HG03442 (cell line): ENCODE measurements around the gene MRPS26.
"Not testable (repeated sequence)": the region's sequence is repeated elsewhere in the genome, so short reads cannot be mapped to it uniquely, and the experiment has no call there.

Source experiments
- ATAC-seq: cut with Tn5 transposase; IDR thresholded peaks from one replicate; pipeline ENCODE4 v1.9.1; 2021; ENCODE audit warnings: mild to moderate bottlenecking, moderate library complexity; ENCODE audit not compliant: unreplicated experiment

MRPS26 gene

DNA sequence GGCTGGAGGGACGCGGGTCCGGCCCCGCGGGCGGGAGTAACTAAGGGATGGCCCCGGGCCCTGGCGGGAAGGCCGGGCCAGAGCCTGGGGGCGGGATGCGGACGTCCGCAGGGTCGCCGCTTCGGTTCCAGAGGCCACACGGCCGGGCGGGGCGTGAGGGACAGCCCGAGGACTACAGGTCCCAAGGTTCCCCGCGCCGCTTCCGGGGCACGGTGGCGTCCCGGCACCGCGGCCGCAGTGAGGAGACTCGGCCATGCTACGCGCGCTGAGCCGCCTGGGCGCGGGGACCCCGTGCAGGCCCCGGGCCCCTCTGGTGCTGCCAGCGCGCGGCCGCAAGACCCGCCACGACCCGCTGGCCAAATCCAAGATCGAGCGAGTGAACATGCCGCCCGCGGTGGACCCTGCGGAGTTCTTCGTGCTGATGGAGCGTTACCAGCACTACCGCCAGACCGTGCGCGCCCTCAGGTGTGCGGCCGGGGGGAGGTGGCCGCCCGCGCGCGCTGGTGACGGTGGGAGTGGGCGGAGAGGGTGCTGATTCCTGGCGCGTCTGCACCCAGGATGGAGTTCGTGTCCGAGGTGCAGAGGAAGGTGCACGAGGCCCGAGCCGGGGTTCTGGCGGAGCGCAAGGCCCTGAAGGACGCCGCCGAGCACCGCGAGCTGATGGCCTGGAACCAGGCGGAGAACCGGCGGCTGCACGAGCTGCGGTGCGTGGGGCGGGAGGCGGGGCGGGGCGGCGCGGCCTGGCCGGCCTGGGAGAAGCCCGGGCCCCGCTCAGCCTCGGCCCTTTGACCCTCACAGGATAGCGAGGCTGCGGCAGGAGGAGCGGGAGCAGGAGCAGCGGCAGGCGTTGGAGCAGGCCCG, at the start of gene MRPS26:
Gene MRPS26 (plus strand): TSS at position 237 of the 861 bp plus-strand sequence. CDS start 17 bp downstream, at position 254.
- peak; percentile 85 for ATAC-seq

DNA sequence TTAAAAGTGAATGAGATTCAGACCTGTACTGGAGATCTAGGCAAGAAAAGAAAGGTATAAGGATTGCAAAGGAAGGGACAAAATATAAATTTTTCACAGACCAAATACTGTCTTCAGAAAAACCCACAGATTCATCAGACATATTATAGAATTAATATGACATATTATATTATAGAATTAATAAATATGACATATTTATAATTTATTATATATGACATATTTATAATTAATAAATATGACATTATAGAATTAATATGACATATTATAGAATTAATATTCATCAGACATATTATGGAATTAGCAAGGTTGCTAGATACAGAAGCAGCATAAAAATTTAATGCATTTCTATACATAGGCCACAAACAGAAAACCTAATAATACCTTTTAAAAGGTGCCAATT, 47.1 kb upstream of the MRPS26 start:
- no peak for ATAC-seq

DNA sequence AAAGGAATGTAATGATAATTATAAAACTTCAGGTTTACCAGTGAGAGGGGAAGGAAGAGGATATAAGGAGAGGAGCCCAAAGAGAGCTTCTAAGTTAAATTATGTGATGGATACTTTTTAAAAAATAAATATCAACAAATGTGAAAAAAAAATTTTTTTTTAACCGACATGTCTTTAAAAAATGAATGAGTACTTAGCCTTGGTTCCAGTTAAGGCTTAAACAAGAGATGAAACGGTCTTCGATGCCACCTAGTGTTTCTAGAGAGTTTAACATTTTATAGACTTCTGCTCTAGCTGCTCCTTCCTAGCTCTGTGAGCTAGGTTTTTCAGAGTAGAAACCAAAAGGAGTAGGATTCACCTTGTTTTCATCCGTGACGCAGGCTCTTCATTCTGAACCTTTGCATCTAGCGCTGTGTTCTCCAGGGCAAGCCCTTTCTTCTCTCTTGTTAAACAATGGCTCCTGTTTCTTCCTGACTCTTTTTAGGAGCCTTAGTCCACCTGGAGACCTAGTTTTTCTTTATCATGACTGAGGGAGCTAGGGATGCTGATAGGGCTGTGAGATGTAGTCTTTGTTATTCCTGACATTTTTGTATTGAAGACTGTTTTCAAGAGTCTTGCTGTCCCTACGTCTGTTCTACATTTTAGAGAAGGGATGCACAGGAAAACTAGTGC, 44.9 kb upstream of the MRPS26 start:
- no peak for ATAC-seq

DNA sequence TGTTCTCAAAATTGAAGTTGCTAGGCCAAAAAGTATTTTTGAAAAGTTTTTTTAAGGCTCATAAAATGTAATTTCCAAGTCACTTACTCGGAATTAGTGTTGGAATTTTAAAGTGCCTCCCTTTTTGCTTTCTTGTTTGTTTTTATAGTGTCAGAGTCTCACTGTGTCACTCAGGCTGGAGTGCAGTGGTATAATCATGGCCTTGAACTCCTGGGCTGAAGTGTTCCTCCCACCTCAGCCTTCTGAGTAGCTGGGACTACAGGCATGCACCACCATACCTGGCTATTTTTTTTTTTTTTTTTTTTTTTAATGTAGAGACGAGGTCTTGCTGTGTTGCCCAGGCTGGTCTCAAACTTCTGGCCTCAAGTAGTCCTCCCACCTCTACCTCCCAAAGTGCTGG, 42.4 kb upstream of the MRPS26 start:
- no peak for ATAC-seq

DNA sequence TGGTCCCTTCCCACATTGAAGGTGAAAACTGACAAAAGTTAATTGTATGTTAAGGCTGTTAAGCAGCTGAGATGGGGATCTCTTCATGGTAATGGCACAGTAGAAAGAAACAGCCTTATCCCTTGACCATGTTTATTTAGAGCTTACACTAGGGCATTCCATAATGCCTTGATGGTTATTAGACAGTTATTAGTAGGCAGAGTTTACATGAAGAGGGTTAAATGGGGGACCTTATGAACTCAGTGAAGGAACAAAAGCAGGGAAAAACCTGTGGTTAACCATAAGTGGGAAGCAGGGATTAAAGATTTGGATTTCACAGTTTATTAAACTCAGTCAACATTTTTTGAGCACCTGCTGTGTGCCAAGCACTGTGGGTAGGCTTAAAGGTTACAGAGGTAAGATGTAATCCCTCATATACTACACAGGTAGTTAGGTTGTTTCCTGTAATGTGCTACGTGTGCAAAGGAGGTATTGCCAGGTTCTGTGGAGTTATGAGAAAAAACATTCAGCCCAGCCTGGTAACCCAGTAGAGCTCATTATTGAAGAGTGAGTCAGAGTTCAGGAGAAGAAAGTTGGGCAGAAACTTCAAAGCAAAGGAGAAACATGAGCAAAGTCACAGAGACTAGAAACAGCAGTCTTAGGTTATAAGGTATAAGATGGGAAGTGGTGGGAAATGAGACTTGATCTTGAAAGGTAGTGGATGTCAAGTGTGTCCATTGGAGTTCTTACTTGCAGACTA, 34.7 kb upstream of the MRPS26 start:
- ATAC-seq: no peak

DNA sequence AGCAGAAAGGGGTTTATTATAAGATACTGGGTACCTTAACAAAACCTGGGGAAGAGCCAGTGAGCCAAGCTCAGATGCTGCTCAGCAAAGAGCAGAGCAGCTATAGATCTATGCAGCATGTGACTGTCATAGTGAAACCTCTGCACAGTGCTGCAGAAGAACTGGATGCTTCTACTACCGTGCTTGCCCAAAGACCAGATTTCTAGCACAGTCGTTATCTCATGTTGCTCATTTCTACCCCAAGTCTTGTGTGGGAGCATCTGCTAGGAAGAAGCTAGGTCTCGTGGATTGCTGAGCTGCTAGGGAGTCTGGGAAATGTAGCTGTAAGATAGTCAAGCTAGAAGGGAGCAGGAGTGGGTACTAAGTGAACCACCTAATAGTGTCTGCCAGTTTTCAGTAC, 34.1 kb upstream of the MRPS26 start:
- ATAC-seq: no peak

DNA sequence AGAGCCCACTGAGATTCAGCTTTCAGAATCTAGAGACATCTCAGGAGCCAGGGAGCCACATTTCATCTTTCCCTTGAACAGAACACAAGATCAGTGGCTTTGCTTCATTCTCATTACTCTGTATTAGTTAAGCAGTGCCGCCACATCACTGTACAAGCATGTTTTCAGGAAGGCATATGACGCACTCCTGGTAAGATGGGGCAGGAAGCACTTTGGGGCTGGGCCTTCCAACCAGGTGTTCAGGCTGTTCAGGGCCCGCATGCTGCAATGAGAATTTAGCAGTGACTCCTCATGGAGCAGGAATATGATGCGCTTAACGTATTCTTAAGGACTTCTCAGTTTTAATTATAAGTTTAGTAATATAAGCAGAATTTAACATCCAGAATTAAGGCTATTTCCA, 32.1 kb upstream of the MRPS26 start:
- ATAC-seq: no peak

DNA sequence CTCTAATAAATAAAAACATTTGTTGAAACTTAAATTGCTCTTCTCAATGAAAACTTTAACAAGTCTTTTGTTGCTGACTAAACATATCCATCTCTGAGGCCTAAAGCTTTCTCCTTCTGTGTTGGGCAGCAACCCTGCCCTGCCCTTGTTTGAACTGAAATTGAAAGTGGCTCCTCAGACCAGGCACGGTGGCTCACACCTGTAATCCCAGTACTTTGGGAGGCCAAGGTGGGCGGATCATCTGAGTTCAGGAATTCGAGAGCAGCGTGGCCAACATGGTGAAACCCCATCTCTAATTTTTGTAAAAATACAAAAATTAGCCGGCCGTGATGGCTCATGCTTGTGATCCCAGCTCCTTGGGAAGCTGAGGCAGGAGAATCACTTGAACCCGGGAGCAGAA, 31.7 kb upstream of the MRPS26 start:
- ATAC-seq: no peak

DNA sequence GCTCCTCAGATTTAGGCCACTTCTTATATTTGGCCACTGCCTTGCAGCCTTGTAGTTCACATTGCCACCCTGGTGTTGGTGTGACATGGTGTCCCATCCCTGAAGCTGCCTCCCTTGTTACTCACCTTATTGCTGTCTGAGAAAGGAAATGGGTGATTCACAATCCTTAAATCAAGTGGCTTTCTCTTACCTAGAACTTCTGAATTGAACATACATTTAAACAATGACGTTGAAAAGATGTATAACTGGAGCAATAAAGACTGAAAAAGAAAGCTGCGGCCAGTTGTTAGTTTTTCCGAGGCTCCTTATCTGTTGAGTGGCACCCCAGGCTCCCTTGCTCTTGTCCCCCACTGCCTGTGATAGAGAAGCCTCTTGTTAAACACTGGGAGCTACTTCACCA, 31.2 kb upstream of the MRPS26 start:
- no peak for ATAC-seq

DNA sequence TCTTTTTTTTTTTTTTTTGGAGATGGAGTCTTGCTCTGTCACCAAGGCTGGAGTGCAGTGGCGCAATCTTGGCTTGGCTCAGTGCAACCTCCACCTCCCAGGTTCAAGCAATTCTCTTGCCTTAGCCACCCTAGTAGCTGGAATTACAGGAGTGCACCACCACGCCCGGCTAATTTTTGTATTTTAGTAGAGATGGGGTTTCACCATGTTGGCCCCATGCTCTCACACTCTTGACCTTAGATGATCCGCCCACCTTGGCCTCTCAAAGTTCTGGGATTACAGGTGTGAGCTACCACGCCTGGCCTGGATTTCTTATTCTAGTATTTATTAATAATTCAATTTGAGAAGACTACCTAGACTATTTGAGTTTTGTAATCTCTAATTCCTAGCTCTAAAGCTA, 30.6 kb upstream of the MRPS26 start:
- not testable (repeated sequence) for ATAC-seq

DNA sequence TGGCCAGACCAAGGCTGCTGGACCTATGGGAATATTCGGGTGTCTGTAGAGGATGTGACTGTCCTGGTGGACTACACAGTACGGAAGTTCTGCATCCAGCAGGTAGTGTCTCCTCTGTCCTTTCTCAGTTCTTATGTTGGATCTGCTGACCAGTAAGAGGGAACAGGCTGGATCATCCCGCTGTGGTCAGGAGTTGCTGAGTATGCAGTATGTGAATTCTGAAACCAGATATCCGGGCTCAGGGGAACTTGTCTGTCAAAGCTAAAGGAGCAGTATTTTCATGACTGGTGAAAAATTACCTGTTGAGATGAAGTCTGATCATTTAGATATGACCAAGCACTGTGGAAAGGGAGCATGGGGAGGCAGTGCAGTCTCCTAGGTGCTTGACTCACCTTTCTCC, 24.5 kb upstream of the MRPS26 start:
- ATAC-seq: no peak

DNA sequence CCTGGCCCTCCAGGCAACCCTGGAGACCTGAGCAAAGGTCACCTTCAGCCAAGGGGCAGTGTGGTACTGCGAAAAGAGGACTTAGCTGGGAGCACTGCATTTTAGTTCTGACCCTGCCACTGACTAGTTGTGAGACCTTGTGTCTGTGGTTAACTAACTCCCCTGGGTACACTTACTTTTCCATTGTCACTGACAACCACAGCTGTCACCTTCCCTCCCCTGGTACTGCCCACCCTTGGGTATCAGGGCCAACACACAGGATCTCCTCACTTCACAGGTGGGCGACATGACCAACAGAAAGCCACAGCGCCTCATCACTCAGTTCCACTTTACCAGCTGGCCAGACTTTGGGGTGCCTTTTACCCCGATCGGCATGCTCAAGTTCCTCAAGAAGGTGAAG, 24.1 kb upstream of the MRPS26 start:
- no peak for ATAC-seq

DNA sequence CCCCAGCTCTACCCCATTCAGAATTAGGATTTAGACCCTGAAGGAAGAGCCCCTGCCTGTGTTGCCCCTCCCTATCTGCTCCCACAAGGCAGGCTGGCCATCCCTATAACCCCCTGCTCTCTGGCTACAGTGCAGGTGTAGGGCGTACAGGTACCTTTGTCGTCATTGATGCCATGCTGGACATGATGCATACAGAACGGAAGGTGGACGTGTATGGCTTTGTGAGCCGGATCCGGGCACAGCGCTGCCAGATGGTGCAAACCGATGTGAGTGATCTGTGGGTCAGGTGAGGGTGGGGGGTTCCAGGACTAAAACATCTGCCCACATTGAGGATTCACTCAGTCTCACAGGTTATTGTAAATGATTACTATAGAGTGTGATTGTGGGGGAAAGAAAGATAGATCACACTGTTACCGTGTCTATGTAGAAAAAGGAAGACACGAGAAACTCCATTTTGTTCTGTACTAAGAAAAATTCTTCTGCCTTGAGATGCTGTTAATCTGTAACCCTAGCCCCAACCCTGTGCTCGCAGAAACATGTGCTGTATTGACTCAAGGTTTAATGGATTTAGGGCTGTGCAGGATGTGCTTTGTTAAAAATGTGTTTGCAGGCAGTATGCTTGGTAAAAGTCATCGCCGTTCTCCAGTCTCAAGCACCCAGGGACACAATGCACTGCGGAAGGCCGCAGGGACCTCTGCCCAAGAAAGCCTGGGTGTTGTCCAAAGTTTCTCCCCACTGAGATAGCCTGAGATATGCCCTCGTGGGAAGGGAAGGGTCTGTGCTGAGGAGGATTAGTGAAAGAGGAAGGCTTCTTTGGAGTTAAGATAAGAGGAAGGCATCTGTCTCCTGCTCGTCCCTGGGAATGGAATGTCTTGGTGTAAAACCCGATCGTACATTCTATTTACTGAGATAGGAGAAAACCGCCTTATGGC, 23.0 kb upstream of the MRPS26 start:
- not testable (repeated sequence) for ATAC-seq

DNA sequence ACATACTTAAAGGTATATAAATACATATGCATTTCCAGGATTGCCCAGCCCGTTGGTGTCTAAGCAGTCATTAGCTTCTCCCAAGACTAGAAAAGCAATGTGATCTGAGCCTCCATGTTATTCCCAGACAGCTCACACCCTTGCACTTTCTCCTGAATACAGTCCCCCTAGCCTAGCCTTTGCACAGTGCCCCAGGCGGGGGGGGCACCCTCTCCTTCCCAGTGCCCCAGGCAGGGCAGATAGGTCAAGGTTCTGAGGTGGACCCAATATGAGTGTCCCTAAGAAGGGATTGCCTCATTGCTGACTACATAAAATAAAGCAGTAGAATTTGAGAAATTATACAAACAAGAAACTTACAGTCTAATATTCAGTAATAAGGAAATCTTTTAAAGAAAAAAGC, 17.9 kb upstream of the MRPS26 start:
- no peak for ATAC-seq

DNA sequence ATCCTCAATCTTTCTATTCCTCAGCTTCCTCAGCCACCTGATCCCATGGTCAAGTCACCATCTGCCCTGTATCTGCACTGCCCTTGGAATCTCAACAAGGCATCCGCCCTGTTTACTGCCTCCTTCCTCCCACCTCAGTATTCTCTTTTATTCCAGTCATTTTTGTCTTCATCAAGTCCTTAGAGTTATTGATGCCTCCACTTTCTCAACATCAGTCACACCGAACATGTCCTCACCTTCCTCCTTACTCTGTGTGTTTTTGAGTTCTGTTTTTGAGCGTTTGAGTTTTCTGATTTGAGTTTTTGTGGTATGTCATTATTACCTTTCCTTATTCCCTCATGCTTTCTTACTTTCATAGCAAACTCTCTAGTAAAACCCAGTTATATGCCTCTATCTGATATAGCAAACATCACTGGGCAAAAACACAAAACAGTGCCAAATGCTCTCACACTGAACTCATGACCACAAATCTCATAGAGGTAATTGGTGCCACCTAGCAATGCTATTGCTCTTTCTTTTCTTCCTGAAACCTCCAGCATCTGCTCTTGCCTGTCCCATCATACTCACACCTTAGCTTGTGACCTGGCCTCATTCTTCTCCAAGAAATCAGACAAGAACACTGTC, 14.2 kb upstream of the MRPS26 start:
- no peak for ATAC-seq

DNA sequence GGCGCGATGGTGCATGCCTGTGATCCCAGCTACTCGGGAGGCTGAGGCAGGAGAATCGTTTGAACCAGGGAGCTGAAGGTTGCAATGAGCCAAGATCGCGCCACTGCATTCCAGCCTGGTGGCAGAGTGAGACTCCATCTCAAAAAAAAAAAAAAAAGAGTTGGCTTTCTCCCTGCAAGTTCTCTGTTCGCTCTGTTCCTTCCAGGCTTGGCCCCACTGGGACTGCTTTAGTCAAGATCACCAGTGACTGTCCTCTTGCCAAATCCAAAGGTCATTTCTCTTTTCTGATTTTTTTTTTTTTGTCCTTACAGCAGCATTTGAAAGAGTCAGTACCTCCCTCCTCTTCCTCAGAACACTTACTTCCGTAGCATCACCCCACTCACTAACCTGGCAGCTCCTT, 13.2 kb upstream of the MRPS26 start:
- ATAC-seq: no peak

DNA sequence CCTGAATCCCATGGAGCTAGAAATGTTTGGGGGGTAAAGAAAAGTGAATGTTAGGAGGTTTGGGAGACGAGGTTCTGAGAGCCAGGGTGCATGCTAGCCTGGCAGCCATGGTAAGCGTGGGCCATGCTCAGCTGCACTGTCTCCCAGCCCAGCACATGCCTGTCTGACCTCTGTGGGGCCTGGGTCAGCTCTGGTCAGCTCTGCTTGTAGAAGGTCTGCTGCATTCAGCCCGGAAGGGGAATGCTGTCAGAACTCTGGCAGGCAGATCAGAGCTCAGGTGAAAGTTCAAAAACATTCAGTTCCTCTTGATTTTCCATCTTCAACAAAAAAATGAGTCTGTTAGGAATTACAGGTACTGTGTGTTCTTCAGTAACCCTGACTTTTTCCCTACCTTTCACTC, 8.2 kb upstream of the MRPS26 start:
- ATAC-seq: no peak

DNA sequence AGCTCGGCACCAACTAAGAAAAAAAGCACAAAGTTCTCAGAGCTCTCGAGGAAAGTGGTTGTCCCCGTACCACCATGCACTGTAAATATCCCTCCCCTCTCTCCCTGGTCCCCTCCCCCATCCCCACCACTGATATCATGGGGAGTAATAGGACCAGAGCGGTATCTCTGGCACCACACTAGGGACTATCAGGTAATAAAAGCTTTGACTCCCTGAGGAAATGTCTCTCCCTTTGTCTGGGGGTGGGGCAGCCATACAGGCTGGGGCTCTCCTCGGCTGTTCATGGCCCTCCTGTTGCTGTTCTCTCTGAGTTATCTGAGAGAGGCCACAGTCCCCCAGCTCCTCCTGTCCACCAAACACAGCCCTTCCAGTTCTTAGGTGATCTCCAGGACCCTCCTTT, 7.4 kb upstream of the MRPS26 start:
- no peak for ATAC-seq

DNA sequence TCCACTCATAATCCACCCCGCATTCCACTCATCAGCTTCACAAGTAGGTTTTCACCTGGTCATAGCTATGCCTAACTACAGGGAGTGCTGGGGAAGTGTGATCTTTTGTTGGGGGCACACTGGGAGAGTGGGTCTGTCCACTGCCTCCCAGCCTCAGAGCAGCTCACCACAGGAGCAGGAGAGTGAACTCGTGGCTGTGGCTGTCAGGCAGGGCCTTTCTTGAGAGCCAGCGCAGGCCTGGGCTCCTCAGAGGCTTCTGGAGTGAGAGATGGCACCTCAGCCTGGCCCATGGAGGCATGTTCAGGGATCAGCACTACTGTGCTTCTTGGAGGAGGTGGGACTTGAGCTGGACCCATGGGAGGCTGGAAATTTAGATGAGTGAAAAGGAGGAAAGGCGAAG, 6.4 kb upstream of the MRPS26 start:
- no peak for ATAC-seq

DNA sequence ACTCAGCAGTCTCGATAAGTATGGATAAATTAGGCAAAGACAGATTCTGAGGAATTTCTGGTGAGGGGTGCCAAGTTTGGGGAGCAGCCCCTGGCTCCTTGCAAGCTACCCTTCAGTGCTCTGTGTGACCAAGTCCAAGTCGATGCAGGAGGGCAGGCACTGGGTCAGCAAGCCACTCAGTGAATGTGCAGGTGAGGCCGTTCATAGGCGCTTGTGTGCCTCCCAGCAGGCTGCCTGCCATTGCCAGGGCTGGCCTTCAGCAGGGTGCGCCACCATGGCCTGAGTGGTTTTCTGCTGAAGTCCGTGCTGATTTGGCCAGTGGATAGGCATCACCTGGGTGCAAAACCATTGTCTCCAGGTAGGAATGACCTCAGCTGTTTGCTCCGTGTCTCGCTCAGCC, 5.8 kb upstream of the MRPS26 start:
- ATAC-seq: no peak
